Daoy (cell line): ENCODE results near the gene ASCL1. TPM values are rescaled to one million over a fixed set of nuclear protein-coding genes. Genes with fewer than 3 reads are reported as not detected.
A peak's percentile ranks its signal among the peaks of the same experiment; 100 is the strongest.

Experiments used
- DNase-seq: peaks from one replicate; pipeline ENCODE4 v3.0.0-alpha.2; 2015; ENCODE audit warnings: low read depth
- total RNA-seq: library from RNA; depleted of rRNA; stranded (reverse); fragments of >200 nt; shearing (Covaris generic); gene quantifications from 2 replicates; pipeline ENCODE4 v1.2.3, GENCODE V29; 2014

ASCL1 gene
- total RNA-seq, 1 experiment from 2014 or later = 0.06 TPM

GRCh38 chr12:102951841-102952240, 5.6 kb upstream of the ASCL1 start:
- no peak for DNase-seq

DNA sequence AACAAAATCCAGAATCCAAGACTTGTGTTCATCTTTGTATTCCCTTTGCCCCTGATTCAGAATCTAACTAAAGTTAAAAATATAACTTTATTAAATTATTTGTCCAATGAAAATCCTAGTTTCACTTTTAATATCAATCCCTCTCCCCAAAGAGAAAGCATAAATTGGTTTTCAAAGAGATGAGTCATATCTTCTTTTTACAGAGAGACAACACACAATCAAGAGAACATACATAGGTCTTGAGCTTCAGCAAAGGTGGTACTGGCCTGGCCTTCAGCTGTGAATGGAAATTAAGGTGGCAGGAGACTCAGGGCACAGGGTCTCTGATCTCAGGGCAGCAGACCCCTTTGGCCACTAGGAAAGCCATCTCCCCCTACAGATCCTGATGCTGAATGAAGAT, 4.3 kb upstream of the ASCL1 start:
- no peak for DNase-seq

DNA sequence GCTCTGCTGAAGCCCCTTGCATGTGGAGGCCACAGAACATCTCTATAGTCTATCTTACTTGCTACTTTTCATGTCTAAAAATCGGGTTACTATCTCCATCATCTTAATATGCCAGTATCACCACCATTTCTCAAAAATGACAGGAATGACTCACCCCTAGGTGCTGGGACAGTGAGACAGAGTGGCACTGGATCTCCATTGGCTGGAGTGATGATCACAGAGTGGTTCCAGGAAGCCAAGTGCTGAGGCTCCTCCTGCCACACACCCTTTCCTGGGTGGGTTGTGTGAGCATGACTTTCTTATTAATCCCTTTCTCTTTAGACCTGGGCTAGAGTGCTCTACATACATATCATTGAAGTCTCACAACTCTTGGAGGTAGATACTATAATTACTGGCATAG, 3.3 kb upstream of the ASCL1 start:
- no peak for DNase-seq

DNA sequence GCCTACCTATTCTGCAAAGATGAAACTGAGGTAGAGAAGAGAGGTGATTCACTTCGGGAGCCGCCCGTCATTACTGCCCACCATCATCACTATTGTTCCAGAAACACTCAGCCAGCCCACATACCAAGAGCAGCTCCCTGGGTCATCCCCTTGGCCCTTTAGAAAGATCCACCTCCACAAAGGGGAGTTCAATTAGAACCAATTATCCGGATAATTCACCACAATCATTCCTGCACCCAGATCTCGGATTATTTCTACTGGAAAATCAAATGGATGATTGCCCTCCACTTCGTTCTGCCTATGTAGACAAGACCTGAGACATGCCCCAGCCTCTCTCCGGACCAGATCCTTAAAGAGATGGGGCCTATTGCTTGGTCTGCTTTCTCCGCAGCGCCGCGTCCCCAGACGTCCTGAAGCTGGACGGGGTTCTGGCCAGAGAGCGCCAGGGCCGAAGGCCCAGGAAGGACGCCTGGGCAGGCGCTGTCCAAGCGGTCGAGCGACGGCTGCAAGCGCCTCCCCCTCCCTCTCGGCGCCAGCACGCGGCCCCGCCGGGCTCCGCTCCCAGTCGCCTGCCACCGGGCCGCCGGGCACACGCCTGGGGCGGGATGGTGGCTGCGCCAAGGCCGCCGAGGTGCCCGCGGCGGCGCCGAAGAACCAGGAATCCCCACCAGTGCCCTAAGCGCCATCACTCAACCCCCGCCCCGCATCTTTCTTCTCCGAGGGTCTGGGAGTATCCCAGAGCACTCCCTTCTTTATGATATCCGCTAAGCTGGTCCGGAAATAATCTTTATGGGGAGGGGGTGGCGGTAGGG, 1.3 kb upstream of the ASCL1 start:
- DNase-seq = no peak

DNA sequence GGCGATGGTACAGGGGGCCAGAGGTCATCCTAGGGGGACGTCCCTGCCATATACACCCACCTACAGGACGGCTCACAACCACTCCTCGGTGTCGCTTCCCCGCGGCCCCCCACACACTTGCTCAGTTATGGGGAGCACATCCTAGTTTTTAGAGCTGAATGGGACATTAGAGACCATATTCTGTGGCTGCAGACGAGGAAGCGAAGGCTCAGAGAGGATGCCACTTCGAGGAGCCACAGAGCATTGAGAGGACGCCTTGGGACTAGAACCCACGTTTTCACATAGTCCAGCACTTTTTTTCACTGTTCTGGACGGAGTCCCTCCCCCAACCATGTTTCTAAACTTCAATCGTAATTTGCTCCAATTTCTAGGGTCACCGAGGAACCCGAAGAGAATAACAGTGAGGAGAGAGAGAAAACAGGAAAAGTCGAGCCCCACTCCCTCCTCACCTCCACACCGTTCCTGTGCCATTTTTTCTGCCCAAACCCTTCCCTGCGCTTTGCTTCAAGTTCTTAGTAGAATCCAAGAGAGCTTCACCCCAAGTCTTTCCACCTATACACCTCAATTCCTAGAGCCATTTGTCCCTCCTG, 641 bp upstream of the ASCL1 start:
- no peak for DNase-seq

DNA sequence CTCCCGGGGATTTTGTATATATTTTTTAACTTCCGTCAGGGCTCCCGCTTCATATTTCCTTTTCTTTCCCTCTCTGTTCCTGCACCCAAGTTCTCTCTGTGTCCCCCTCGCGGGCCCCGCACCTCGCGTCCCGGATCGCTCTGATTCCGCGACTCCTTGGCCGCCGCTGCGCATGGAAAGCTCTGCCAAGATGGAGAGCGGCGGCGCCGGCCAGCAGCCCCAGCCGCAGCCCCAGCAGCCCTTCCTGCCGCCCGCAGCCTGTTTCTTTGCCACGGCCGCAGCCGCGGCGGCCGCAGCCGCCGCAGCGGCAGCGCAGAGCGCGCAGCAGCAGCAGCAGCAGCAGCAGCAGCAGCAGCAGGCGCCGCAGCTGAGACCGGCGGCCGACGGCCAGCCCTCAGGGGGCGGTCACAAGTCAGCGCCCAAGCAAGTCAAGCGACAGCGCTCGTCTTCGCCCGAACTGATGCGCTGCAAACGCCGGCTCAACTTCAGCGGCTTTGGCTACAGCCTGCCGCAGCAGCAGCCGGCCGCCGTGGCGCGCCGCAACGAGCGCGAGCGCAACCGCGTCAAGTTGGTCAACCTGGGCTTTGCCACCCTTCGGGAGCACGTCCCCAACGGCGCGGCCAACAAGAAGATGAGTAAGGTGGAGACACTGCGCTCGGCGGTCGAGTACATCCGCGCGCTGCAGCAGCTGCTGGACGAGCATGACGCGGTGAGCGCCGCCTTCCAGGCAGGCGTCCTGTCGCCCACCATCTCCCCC, 777 bp downstream of the ASCL1 start:
- DNase-seq = peak; percentile 64

- no peak for DNase-seq
These were observed 1.3 kb downstream of the ASCL1 start for GRCh38 chr12:102958830-102959176.

- no peak for DNase-seq
These were observed 1.9 kb downstream of the ASCL1 start for GRCh38 chr12:102959391-102959790.

- no peak for DNase-seq
These were observed 3.4 kb downstream of the ASCL1 start for GRCh38 chr12:102960766-102961465.

DNA sequence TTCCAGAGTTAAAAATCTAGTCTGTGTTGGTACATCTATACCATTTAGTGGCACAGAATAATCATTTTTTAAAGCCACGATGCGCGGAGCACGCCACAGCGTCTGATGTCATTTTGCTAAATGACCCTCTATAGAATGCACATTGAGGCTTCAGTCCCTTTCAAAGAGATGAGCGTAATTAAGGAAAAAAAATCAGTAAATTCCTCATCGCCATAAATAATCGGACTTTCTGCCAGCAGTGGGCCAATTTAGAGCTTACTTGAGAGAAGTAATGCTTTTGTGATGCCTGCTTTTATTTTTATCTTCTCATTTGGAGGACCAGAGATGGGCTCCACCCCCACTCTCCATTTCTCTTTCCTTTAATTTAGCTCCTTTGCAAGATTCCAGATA, 4.0 kb downstream of the ASCL1 start:
- no peak for DNase-seq

- no peak for DNase-seq
These were observed 5.1 kb downstream of the ASCL1 start for GRCh38 chr12:102962532-102962931.

GRCh38 chr12:102962986-102963385, 5.5 kb downstream of the ASCL1 start:
- DNase-seq = no peak

GRCh38 chr12:102963796-102964195, 6.3 kb downstream of the ASCL1 start:
- DNase-seq = no peak

DNA sequence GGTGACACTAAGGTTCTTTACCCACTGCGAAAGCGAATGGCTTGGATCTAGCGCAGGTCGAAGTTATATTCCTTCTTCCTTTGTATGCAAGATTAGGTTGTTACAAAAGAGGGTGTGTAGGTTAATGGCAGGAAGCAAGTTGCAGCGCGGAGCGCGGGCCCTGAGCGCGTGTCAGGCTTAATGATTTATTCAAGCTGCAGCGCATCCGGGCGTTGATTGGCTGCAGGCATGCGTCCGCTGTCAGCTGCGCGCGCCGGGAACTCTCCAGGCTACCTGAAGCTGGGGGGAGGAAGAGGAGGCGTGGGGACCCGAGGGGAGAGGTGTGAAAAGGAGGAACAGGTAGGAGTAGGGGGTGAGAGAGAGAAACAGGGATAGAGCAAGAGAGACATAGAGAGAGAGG, 7.4 kb downstream of the ASCL1 start:
- peak; percentile 37 for DNase-seq

- no peak for DNase-seq
These were observed 8.0 kb downstream of the ASCL1 start for GRCh38 chr12:102965281-102966155.

- DNase-seq = no peak
These were observed 8.9 kb downstream of the ASCL1 start for GRCh38 chr12:102966200-102966863.

GRCh38 chr12:102970780-102971179, 13.3 kb downstream of the ASCL1 start:
- no peak for DNase-seq

- DNase-seq = no peak
These were observed 13.8 kb downstream of the ASCL1 start for GRCh38 chr12:102971227-102971626.

DNA sequence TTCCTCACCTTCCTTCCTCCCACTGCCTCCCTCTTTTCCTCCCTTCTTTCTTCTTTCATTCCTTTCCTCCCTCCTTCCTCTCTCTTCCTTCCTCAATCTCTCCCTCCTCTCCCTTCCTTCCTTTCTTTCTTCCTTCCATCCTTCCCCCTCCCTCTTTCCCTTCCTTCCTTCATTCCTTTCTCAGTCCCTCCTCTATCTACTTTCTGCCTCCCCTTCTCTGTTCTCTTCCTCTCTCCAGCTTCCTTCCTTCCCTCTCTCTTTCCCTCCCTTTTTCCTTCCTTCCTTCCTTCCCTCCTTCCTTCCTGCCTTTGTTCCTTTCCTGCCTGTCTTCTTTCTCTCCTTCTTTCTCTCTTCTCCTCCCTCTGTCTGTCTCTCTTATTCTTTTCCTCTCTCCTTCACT, 16.1 kb downstream of the ASCL1 start:
- DNase-seq = no peak

DNA sequence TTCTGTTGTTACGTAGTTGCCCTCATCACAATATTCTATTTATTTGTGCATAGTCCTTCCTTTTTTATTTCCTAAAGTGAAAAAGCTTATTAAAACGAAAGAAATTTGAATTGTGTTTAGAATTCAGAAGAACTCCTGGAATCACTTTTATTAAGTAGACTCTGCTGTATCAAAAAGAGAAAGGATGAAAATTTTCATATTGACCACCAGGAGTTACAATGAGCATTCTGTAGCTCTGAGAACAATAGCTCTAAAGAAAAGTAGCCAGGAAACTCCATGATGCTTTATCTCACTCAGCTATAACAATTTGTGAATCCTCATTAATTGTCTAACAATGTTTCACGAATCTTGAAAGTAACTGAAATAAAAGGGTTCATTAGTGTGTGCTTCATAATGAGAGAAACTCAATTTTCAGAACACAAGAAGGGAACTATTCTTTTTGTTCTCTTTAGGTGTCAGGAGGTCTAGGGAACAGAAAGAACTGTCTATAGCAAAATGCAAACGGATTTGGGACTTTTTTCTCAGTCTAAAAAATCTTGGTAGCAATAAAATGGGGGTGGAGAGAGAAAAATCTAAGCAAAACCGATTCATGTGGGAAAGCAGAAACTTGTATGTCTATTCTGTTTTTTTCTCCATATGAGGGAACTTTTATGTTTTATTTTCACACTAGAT, 19.3 kb downstream of the ASCL1 start:
- no peak for DNase-seq
